ENCODE data around the gene NCBP3.

NCBP3 gene

DNA sequence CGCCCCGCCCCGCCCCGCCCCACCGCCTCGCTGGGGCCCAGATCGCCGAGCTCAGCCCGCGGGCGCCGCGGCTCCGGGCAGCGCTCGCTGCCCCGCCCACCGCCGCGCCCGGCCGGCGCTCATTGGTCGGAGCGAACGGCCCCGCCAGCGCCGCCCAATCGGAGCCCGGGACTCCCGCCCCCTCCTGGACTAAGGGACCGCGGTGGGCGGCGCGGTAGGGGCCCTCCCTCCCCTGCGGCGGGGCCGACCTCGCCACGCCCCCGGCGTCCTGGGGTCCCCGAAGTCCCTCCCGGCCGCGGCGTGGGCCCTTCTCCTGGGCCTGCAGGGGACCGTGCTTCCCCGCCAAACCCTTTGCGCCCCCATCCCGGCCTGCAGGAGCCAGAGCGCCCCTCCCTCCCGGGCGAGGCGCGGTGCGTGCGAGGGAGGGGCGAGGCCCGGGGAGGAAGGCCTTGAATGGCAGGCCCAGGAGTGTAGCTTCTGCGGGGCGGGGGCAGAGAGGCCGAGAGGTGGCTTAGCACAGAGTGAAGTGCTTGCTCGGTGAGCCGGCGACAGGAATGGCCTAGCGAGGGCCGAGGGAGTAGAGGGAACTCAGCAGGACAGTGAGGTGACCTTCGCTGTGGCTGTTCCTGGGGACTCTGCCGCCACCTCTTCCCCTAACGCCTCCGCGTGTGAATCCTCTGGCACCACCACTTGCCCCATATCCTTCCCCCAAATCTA lies 47.1 kb upstream of the NCBP3 start, which contains the start of gene CAMKK1:
Gene CAMKK1 (minus strand): TSS at position 51 of the 717 bp plus-strand sequence. CDS start 7,366 bp downstream, outside the sequence.
- TF ChIP-seq, protein P1, sequence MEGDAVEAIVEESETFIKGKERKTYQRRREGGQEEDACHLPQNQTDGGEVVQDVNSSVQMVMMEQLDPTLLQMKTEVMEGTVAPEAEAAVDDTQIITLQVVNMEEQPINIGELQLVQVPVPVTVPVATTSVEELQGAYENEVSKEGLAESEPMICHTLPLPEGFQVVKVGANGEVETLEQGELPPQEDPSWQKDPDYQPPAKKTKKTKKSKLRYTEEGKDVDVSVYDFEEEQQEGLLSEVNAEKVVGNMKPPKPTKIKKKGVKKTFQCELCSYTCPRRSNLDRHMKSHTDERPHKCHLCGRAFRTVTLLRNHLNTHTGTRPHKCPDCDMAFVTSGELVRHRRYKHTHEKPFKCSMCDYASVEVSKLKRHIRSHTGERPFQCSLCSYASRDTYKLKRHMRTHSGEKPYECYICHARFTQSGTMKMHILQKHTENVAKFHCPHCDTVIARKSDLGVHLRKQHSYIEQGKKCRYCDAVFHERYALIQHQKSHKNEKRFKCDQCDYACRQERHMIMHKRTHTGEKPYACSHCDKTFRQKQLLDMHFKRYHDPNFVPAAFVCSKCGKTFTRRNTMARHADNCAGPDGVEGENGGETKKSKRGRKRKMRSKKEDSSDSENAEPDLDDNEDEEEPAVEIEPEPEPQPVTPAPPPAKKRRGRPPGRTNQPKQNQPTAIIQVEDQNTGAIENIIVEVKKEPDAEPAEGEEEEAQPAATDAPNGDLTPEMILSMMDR (IDR thresholded peaks at IDR 0.05; ENCODE audit: low read depth, low read length), result no peak
- H3K27ac ChIP-seq, result peak within 1 kb of the TSS; percentile 84
- H3K27me3 ChIP-seq (ENCODE audit: insufficient read depth, low read depth, severe bottlenecking), result no peaks in the 10 kb centered on the region
- H3K9me3 ChIP-seq (ENCODE audit: severe bottlenecking), result no peaks in the 10 kb centered on the region
- H3K4me3 ChIP-seq (ENCODE audit: low read depth, low read length), result peak within 1 kb of the TSS; percentile 83
- peak; percentile 97 for DNase-seq
- H3K36me3 ChIP-seq, result peaks cover 3% of the 10 kb centered on the region; the same call in 1 of the 2 replicates

DNA sequence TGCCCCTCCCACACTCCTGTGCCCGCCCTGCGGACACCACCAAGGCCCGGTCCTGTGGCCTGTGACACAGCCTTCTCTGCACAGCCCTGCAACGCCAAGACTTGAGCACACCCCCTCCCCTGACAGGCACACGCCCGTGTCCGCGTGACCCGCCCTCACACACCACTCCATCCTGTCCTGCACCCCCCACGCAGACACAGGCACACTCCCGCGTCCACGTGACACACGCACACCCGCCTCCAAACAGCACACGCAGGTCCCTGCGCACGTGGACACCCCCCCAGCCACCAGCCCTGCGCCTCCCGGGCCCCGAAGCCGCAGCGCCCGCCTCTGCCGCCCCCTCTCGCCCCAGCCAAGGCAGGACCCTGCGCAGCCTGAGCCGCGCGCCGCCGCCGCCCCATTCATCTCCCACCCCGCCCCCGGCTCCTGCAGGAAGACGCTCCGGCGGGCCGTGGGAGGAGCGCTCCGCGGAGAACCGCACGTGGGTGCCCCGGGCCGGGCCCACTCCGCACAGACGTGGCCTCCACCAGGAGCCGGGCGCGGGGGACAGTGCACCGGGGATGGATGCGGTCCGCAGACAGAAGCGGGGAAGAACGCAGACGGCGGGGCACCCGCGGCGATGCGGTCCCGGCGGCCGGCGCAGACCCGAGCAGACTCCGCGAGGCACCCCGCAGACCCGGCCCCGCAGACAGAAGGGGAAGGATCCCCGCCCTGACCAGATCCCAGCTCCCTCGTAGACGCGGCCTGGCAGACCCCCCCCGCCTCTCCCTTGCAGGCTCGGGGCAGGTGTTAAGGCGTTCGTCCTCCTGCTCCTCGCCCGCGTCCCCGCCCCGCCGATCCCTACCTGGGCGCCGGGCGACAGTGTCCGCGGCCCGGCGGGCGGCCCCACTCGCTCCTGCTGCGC lies 46.3 kb upstream of the NCBP3 start:
- Histone ChIP-seq H3K9me3 (ENCODE audit: severe bottlenecking) (no peaks in the 10 kb centered on the region), H3K27ac (peak overlapping the region; percentile 84), H3K27me3 (ENCODE audit: insufficient read depth, low read depth, severe bottlenecking) (no peaks in the 10 kb centered on the region), H3K4me3 (ENCODE audit: low read depth, low read length) (peak overlapping the region; percentile 83), H3K36me3 (peaks cover 3% of the 10 kb centered on the region; the same call in 1 of the 2 replicates)
- TF ChIP-seq, protein P1 (IDR thresholded peaks at IDR 0.05; ENCODE audit: low read depth, low read length), result 0 out of 2 replicates have a peak, but pooled peaks have one; percentile 11
- peak; percentile 58 for DNase-seq

DNA sequence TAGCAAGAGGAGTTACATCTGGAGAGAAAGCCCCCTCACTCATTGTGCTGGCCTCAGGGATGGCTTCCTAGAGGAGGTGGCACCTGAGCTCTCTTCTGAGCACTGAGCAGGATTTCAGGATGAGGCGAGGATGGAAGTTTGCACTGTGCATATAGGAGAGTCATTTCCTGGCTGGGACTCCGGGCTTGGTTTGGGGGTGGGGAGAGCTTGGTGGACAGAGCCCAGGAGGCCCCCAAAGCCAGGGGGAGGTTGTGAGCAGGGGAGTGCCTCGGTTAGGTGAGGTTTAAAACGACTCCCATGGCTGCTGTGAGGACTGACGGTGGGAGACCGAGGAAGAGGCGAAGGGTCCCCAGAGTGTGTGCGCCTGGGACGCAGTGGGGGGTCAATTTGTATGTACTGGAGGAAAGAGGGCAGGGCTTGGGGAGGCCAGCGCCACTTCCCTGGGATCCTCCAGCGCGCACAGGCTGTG lies 45.6 kb upstream of the NCBP3 start:
- H3K27ac ChIP-seq, result peak overlapping the region; percentile 84

DNA sequence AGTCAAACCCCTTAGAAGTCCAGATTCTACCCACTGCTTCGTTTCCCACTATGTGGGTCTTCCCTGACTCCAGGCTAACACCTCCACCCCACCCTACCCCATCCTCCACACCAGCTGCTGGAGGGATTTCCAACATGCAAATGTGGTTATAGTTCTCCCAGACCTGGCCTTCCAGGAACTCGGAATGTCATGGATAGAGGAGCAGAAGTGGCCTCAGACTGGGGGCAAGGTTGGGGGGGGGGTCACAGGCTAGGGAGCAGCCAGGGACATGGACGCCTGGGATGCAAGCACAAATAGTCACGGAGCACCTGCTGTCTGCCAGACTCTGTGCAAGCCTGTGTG lies 44.8 kb upstream of the NCBP3 start:
- peak overlapping the region; percentile 20 for H3K4me3 ChIP-seq (ENCODE audit: low read depth, low read length)

More for the DNA sequence above, 45.6 kb upstream of the NCBP3 start:
- H3K36me3 ChIP-seq, result peaks cover 3% of the 10 kb centered on the region; the same call in 1 of the 2 replicates
- no peak for DNase-seq
- TF ChIP-seq, protein P1 (IDR thresholded peaks at IDR 0.05; ENCODE audit: low read depth, low read length), result no peak
- peak overlapping the region; percentile 83 for H3K4me3 ChIP-seq (ENCODE audit: low read depth, low read length)
- no peaks in the 10 kb centered on the region for H3K27me3 ChIP-seq (ENCODE audit: insufficient read depth, low read depth, severe bottlenecking)
- H3K9me3 ChIP-seq (ENCODE audit: severe bottlenecking), result no peaks in the 10 kb centered on the region

DNA sequence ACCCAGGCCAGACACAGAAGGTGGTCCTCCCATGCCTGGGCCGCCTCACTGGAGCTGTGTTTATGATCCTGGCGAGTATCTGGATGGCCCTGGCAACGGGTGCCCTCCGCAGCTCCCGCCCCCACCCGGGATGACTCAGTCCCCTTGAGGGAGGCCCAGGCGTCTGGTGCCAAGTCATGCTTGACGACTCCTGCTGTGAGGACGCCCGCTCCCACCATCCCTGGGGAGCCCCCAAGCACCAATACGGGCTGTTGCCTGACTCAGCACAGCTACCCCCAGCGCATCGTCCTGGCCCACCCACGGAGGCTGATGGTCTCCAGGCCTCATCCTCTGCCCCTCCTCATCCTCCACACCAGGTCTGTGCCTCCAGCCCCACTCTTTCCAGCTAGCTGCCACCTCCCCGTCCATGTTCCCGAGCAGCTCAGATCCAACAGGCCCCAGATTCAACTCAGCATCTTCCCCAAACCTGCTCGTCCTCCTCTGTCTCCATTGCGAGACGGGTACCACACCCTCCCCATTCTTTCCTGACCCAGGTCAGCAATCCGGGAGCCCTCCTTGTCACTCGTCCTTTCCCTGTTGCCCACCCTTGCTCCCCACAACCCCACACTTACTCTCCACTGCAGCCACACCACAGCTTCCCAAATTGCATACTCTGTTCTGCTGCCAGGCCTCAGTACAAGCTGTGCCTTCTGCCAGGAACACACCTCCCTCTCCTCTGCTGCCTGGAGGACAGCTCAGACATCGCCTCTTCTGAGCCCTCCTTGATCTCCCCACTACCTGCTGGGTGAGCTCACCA lies 44.2 kb upstream of the NCBP3 start:
- H3K27me3 ChIP-seq (ENCODE audit: insufficient read depth, low read depth, severe bottlenecking), result no peaks in the 10 kb centered on the region

More for the DNA sequence above, 44.8 kb upstream of the NCBP3 start:
- peak overlapping the region; percentile 84 for H3K27ac ChIP-seq
- TF ChIP-seq, protein P1 (IDR thresholded peaks at IDR 0.05; ENCODE audit: low read depth, low read length), result no peak
- peak; percentile 79 for DNase-seq
- H3K36me3 ChIP-seq, result peaks cover 4% of the 10 kb centered on the region
- H3K27me3 ChIP-seq (ENCODE audit: insufficient read depth, low read depth, severe bottlenecking), result no peaks in the 10 kb centered on the region
- no peaks in the 10 kb centered on the region for H3K9me3 ChIP-seq (ENCODE audit: severe bottlenecking)

More for the DNA sequence above, 44.2 kb upstream of the NCBP3 start:
- DNase-seq, result peak; percentile 84
- Histone ChIP-seq H3K27ac (peak overlapping the region; percentile 84), H3K9me3 (ENCODE audit: severe bottlenecking) (no peaks in the 10 kb centered on the region), H3K4me3 (ENCODE audit: low read depth, low read length) (peak overlapping the region; percentile 8), H3K36me3 (peaks cover 9% of the 10 kb centered on the region)
- TF ChIP-seq, protein P1 (IDR thresholded peaks at IDR 0.05; ENCODE audit: low read depth, low read length), result no peak

Measured in WERI-Rb-1 (cell line).